SU-DHL-6 (cell line): Measurements from ENCODE around the gene ABCC8.

Source experiments
- H2AFZ ChIP-seq: fragments of 200-600 bp; sonication (generic); 2 replicates; pipeline ENCODE4 v1.6.1; 2014; ENCODE audit warnings: low read depth, mild to moderate bottlenecking, moderate library complexity, mixed read lengths, antibody characterized with exemption, low read length; ENCODE audit not compliant: severe bottlenecking
- H3F3A ChIP-seq: fragments of 200-600 bp; shearing (Covaris generic); 2 replicates; pipeline ENCODE4 v1.6.0; 2016; ENCODE audit warnings: antibody characterized with exemption, mild to moderate bottlenecking; ENCODE audit not compliant: insufficient read depth
- H3K27ac ChIP-seq: fragments of 200-600 bp; sonication (generic); 2 replicates; pipeline ENCODE4 v1.5.1; 2016; ENCODE audit warnings: low read depth, mild to moderate bottlenecking, low read length, moderate library complexity, mixed read lengths
- H3K27me3 ChIP-seq: fragments of 200-600 bp; sonication (generic), shearing (Covaris generic); 2 replicates; pipeline ENCODE4 v1.6.0; 2014; ENCODE audit warnings: mild to moderate bottlenecking, low read length
- H3K36me3 ChIP-seq: fragments of 200-600 bp; sonication (generic); 2 replicates; pipeline ENCODE4 v1.6.1; 2014; ENCODE audit warnings: mild to moderate bottlenecking, low read length, mixed read lengths
- H3K4me2 ChIP-seq: fragments of 300-600, 200-600 bp; shearing (Covaris generic), sonication (generic); 2 replicates; pipeline ENCODE4 v1.6.0; 2014; ENCODE audit warnings: low read length, low read depth, mild to moderate bottlenecking; ENCODE audit not compliant: poor library complexity, severe bottlenecking
- H3K4me3 ChIP-seq: fragments of 200-600 bp; sonication (generic); 2 replicates; pipeline ENCODE4 v1.5.1; 2014; ENCODE audit warnings: antibody characterized with exemption, low read length, mild to moderate bottlenecking, mixed read lengths; ENCODE audit not compliant: insufficient read depth, poor library complexity, severe bottlenecking
- H3K79me2 ChIP-seq: fragments of 200-600 bp; sonication (generic); 2 replicates; pipeline ENCODE4 v1.6.1; 2014; ENCODE audit warnings: mild to moderate bottlenecking, low read length, moderate library complexity; ENCODE audit not compliant: insufficient read depth
- H3K9ac ChIP-seq: fragments of 200-600 bp; sonication (generic); 2 replicates; pipeline ENCODE4 v1.7.0; 2014; ENCODE audit warnings: mild to moderate bottlenecking, low read length
- H3K9me2 ChIP-seq: fragments of 200-600 bp; sonication (generic); replicated peaks from 2 replicates; pipeline ENCODE4 v1.6.1; 2014; ENCODE audit warnings: low read length; ENCODE audit not compliant: insufficient read depth
- H3K9me3 ChIP-seq: fragments of 200-600 bp; sonication (generic); 2 replicates; pipeline ENCODE4 v1.6.1; 2014; ENCODE audit warnings: low read length, mixed read lengths; ENCODE audit not compliant: insufficient read depth
- H4K20me1 ChIP-seq: fragments of 200-600 bp; sonication (generic); 2 replicates; pipeline ENCODE4 v1.6.1; 2014; ENCODE audit warnings: low read depth, mild to moderate bottlenecking, antibody characterized with exemption, low read length, moderate library complexity, mixed read lengths
- CTCF ChIP-seq: fragments of 200-600 bp; sonication (generic); IDR thresholded peaks from one replicate; pipeline ENCODE4 v1.5.1; 2017; ENCODE audit warnings: antibody characterized with exemption, mild to moderate bottlenecking, low read length, moderate library complexity; ENCODE audit not compliant: insufficient read depth, poor library complexity, severe bottlenecking
- EZH2phosphoT487 ChIP-seq: fragments of 200-600 bp; sonication (generic), shearing (Covaris generic); conservative IDR thresholded peaks from 2 replicates; pipeline ENCODE4 v1.6.1; 2018; ENCODE audit warnings: mild to moderate bottlenecking, antibody characterized with exemption, low read length, moderate library complexity, mixed read lengths

Gene ABCC8

GRCh38 chr11:17388609-17389210 is 87.9 kb downstream of the ABCC8 start, which contains the start of gene KCNJ11:
TSS of gene KCNJ11 (minus strand) at chr11:17388659. CDS start at chr11:17388091, 568 bp downstream.
- H4K20me1 ChIP-seq: no peaks in the 10 kb centered on the region
- no peaks in the 10 kb centered on the region for H3K27me3 ChIP-seq
- no peaks in the 10 kb centered on the region for H3K79me2 ChIP-seq
- peak within 1 kb of the TSS; percentile 81 for H3K4me2 ChIP-seq
- H3K36me3 ChIP-seq: no peaks in the 10 kb centered on the region
- H3F3A ChIP-seq: 0 out of 2 replicates have a peak, but pooled peaks cover 3% of the 10 kb centered on the region
- H2AFZ ChIP-seq: peak within 1 kb of the TSS; percentile 99
- H3K9ac ChIP-seq: peak within 1 kb of the TSS; percentile 65
- H3K9me3 ChIP-seq: no peaks in the 10 kb centered on the region
- H3K27ac ChIP-seq: no peak within 1 kb of the TSS; the same call in 1 of the 2 replicates
- TF ChIP-seq CTCF (peak; percentile 42), EZH2phosphoT487 (no peak)
- H3K9me2 ChIP-seq: no peaks in the 10 kb centered on the region
- peak within 1 kb of the TSS; percentile 81 for H3K4me3 ChIP-seq

- no peaks in the 10 kb centered on the region for H3K9me3 ChIP-seq
- no peaks in the 10 kb centered on the region for H3K79me2 ChIP-seq
- no peaks in the 10 kb centered on the region for H3K36me3 ChIP-seq
- H3K4me2 ChIP-seq: no peak overlapping the region
- TF ChIP-seq EZH2phosphoT487: no peak
- TF ChIP-seq CTCF: no peak
- 0 out of 2 replicates have a peak, but pooled peaks cover 3% of the 10 kb centered on the region for H3F3A ChIP-seq
- no peaks in the 10 kb centered on the region for H3K27me3 ChIP-seq
- no peak overlapping the region for H3K9ac ChIP-seq
- H3K27ac ChIP-seq: no peak overlapping the region
- H3K4me3 ChIP-seq: no peak overlapping the region
- no peak overlapping the region for H2AFZ ChIP-seq
- no peaks in the 10 kb centered on the region for H4K20me1 ChIP-seq
- H3K9me2 ChIP-seq: no peaks in the 10 kb centered on the region
Observed at GRCh38 chr11:17387811-17388210, 88.8 kb downstream of the ABCC8 start.

- H3K79me2 ChIP-seq: no peaks in the 10 kb centered on the region
- H3K27me3 ChIP-seq: no peaks in the 10 kb centered on the region
- H3F3A ChIP-seq: 0 out of 2 replicates have a peak, but pooled peaks cover 3% of the 10 kb centered on the region
- no peaks in the 10 kb centered on the region for H3K36me3 ChIP-seq
- H3K4me3 ChIP-seq: no peak overlapping the region
- H3K27ac ChIP-seq: no peak overlapping the region
- no peaks in the 10 kb centered on the region for H4K20me1 ChIP-seq
- H3K4me2 ChIP-seq: no peak overlapping the region
- H2AFZ ChIP-seq: no peak overlapping the region
- H3K9ac ChIP-seq: no peak overlapping the region
- H3K9me2 ChIP-seq: no peaks in the 10 kb centered on the region
- H3K9me3 ChIP-seq: no peaks in the 10 kb centered on the region
- no peak for TF ChIP-seq CTCF
- TF ChIP-seq EZH2phosphoT487: no peak
Observed at GRCh38 chr11:17387254-17387653, 89.4 kb downstream of the ABCC8 start.
